ENCODE results near the gene NAT8L.

Gene NAT8L

DNA sequence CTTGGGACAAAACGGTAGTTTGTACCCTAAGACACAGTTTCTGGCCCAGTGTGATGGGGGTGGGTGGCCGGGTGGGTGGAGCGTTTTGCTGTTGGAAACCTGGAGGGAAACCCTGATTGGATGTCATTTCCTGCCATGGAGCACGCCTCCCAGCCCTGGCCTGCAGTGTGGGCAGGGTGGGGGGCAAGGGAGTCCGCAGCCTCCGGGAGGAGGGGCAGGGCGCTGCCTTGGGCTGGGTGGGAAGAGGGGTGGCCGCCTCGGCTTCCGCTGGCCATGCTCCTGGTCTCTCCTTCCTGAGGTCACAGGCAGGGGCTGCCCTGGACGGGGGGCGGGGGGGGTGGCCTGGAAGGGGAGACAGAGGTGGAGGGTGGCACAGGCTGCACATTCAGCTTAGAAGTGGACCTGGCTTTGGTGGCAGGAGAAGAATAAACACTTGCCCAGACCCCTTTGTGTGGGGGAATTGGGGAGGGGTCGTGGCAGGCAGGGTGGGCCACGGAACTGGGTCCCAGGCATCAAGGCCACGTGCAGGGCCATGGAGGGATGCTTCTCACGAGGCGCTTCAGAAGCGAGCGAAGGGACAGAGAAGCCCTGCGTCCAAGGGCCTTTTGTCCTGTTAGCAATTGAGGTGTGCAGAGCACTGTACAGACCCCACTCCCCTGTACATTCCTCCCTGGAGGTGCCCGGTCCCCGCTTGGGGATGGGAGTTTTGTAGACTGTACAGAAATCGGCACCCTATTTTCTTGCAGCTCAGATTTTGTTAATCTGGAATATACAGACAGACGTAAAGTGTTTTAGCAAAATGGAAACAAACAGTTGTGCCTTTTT lies 6.2 kb downstream of the NAT8L start:
- DNase-seq: no peak

DNA sequence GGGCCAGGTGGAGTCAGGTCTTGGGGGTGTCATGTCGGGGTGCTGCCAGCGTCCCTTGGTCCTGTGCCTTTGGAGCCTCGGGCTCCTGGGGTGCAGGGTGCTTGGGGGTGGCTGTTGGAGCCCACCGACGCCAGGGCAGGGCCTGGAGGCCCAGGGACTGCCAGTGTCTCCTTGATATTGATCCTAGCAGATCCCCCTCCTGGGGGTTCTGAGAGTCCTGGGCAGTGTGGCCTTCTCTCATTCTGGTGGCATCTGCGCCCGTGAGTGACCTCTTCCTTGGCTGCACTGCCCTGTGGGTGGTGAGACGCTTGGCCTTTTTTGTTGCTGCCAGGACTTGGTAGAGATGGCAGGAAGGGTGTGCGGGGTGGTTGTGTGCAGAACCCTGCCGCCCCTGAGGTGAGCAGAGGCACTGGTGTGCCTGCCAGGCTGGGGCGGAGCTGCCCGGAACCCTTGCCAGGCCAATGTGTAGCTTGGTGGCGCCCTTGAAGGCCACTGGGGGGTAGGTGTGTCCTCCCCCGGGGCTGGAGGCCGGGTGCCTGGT lies 7.0 kb downstream of the NAT8L start:
- DNase-seq: no peak

DNA sequence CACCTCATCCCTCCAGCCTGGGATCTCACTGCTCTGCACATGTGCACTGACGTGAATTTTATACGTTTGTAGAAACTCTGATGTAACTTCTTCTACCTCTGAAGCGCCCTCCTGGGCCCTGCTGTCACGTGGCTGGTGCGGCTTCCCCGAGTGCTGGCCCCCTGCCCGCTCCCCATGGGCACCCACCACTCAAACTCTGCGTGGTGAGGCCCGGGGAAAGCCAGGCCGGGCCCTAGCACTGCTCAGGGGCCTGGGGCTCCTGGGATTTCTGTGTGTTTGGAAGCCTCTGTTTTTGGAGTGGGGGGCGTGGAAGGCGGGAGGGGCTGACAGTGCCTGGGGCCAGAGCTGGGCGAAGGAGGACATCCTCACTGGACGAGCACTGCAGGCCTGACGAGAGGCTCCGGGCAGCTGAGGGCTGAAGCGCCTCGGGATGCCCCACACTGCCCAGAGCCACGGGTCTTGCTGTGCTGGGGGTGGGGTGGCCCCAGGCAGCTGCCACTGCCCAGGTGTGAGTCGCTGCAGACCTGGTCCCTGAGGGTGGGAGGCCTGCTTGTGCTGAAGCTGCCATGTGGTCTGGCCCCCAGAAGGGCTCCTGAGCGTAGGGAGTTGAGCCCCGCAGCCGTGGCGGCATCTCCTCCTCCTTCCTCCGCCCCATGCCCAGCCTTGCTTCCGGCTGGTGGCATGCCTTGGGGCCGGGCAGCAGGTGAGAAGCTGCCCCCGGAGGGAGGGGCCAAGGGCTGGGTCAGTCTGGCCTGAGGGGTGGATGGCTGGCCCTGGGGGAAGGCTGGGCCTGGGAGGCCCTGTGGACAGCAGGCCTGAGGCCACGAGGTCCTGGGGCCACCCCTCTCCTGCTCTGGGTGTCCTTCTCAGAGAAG lies 7.7 kb downstream of the NAT8L start:
- no peak for DNase-seq

DNA sequence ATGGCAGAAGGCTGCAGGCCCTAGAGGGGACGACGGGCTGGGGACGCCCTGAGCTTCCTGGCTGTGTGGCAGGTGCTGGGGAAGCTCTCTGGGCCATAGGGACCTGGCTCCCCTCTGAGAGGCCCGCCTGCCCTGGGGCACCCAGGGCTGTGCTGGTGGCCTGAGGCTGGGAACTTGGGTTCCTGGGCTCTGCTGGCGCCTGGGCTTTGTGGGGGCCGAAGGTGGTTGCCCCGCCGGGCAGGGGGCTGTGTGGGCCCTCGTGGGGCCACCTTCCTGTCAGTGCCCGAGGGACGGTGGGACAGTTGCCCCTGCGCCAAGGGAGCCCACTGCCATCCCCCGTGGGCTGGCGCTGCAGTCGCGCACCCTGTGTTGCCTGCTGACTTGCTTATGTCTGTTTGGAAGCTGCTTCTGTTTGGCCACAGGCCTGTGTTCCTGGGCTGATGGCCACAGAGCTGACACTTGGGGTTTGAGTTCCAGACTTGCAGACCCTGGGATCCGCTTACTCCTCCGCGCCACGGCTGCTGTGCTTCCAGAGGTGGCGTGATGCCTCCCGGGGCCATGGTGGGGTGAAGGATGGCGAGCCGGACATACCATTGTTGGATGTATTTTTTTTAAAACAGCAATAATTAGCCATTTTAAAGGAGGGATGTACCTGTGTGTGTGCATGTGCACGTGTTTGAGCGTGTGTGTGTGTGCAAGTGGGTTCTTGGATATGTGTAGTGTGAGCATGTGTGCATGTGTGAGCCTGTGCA lies 8.5 kb downstream of the NAT8L start:
- no peak for DNase-seq

DNA sequence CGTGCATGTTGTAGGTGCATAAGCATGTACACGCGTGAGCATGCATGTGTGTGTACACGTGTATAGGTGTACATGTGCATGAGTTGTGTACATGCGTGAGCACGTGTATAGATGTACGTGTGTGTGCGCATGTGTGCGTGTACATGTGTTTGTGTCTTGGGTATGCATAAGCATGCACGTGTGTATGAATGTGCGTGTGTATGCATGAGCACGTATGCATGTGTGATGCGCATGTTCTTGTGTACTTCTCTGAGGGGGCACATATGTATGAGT lies 9.0 kb downstream of the NAT8L start:
- DNase-seq: no peak

DNA sequence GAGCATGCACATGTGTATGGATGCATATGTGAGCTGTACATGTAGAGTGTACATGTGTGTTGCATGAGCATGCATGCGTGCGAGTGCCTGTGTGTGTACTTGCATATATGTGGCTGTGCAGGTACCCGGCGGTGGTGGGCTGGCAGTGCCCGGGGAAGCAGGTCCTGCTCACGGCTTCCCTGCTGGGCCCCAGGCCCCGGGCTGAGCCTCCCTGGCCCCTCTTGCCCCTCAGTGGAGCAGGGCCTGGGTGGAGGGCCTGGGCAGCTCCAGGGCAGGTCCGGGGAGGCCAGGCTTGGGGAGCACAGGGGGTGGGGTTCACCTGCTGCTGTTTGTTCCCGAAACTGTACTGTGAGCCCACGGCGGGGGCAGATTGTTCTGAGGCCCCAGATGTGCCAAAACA lies 9.4 kb downstream of the NAT8L start:
- DNase-seq: no peak

DNA sequence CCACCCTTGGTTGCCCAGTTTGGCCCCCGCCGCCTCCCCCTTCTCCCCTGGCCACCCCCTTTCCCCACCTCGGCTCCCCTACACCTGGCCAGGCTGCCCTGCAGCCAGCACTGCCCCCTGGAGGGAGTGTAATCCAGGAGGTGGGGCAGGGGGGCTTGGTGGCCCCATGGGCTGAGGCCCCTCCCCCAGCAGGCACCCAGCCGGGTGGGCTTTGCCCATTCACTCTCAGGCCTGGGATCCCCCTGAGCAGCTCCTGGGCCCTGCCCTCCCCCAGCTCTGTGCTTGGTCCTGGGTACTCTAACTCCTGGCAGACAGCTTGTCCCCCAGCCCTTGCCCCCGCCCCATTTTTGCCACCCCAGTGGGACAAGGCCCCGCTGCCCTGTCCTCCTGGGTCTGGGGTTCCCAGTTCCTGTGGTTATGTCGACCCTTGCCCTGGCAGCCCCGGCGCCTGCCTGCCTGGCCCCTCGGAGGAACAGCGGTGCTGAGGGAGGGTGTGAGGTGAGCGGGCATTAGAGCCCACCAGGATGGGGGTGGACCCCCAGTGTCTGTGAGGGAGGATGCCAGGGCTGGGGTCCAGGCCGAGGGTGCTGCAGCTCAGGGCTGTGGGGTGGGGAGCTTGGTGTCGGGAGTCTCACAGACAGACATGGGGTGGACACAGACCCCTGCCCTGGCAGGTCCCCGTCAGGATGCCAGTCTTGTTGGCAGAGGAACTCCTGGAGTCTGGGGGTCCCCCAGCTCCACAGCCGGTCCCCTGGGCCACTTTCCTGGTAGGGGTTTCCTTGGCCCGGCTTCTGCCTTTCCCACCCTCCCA lies 10.2 kb downstream of the NAT8L start:
- DNase-seq: no peak

DNA sequence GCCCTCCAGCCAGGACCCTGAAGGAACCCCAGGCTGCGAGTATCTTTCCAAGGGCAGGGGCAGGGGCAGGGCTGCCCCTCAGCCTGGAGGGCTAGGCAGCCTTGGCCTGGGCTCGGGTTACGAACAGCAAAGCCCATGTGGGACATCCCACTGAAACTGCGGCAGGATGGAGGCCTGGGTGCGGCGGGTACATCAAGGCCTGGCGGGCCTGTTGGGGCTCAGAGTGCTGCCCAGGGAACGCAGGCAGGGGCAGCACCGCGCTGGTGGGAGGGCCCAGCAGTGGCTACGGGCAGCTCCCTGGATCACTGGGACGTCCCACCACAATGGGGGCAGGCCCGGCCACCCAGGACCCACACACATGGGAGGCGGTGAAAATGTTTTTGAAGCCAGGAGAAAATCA lies 10.9 kb downstream of the NAT8L start:
- no peak for DNase-seq

DNA sequence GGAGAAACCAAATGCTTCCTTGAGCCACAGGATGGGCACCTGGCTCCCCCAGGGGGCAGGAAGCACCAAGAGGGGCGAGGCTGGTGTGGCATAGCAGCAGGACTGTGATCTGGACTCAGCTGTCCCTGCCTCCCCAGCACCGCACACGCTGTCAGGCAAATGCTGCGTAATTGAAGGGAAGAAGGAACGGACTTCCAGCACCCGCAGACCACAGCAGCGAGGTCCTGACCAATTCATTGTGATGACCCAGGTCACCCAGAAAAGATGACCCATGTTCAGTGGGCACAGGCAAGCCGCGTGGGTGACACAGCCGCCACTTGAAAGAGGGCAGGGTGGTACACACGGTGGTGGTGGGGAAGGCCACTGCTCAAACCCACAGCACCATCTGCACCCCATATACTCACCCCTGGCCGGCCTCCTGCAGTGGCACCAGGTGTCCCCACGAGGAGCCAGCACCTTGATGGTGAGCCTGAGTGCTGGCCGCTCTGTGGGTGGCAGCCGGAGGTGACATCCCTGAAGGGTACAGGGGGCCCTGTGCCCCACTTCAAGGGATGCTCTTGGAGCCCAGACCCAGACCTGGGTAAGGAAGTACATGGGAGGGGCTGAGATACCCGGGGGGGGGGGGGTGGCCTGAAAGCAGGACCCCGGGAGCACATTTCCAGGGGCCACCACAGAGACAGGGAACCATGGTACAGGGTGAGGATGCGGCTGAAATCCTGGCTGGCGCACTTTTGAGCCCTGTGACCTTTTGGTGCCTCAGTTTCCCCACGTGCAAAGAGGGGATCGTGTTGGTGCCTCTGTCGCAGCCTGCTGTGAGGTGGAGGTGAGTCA lies 11.5 kb downstream of the NAT8L start:
- DNase-seq: no peak

DNA sequence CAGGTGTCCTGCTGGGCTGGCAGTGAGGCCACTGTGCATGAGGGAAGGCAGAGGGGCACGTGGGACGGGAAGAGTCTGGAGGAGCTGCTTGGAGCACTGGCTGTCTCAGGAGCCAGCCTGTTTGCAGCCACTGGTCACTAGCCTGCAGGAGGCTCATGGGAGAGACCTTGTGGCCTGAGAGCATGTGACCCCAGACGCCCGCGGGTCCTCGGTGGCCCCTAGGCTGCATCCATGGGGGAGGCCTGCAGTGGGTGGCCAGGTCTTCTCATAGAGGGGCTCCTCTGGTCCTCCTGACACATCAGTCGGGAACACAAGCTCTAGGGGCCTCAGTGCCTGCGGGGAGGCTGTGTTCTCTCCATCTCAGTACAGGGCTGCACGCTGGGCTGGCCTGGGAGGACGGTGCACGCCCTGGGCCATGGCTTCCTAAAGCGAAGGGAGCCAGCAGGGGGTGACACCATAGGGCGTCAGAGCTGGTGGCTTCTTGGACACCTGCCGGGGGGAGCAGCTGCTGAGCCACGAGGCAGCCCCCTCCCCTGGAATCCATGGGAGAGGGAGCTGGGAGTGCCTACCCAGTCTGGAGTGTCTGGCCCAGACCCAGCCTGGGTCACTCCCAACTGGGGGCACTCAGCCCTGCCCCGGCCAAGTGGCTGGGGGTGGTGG lies 12.3 kb downstream of the NAT8L start:
- DNase-seq: no peak

DNA sequence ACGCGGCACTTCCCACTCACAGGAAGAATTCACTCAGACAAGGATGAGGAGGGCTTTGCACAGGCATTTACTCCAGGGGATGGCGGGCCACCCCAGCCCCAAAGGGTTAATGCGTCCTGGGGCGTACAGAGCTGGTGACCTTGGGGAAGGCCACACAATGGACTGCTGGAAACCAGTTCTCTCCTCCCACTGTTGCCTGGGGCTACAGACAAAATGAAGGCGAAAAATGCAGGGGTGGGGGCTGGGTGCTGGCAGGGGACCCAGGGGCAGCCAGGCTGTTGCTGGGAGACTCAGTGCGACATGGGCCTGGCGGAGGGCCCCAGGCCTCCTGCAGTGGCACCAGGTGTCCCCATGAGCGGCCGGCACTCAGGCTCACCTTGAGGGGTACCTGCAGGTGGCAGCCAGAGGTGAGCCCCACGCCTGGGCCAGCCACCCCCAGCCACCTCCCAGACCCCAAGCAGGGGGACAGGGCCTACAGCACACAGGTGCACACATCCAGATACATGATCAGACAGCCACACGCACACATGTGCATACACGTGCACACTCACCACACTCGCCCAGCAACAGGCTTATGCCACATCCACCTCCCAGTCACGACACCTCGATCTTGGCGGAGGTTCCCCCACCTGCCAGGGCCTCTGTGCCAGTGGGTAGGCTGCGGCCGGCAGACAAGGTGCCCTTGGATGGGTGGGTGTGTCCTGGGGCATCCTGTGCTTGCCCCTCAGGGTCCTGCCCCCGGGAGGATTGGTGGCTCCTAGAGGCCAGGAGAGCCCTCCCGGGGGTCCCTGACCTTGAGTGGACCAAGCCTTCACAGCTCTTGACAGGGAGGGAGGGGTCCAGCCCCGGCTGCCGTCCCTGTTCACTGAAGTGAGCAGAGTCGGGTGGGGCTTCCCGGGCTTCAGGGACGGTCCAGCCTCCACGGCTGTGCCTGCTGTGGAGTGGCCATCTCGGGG lies 13.1 kb downstream of the NAT8L start:
- DNase-seq: no peak

DNA sequence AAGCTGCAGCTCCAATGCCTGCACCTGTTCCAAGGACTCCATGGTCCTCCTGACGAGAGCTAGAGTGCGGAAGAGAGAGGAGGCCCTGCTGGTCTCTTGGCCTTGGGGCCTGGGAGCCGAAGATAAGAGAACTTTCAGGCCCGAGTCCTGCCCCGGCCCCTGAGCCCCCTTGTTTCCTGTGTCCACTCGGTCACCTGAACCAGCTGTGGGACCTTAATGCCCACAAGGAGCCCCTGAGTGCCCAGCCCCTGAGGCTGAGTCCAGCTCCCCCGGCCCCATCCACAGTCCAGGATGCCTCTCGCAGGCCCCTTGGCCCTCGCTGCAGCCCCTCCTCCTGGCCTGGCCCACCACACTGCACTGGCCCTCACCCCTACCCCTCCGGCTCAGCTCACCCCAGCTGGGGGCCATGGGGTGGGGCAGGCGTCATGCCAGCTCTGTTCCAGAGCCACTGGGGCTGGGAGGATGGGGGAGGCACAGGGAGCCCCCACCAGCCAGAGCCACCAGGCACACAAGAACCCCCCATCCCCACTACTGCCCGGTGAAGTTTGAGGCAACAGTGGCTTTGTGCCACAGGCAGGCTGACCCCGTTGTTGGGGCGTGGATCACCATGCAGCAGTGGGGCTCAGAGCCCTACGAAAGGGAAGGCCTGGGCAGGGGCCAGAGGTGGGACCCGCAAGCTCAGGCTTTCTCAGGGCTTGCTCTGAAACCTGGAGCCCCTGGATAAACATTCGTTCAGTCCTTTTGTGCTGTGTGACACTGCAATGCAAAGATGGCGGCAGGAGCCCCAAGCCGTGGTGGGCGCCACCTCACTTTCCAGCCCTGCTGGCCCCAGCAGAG lies 14.1 kb downstream of the NAT8L start:
- no peak for DNase-seq

DNA sequence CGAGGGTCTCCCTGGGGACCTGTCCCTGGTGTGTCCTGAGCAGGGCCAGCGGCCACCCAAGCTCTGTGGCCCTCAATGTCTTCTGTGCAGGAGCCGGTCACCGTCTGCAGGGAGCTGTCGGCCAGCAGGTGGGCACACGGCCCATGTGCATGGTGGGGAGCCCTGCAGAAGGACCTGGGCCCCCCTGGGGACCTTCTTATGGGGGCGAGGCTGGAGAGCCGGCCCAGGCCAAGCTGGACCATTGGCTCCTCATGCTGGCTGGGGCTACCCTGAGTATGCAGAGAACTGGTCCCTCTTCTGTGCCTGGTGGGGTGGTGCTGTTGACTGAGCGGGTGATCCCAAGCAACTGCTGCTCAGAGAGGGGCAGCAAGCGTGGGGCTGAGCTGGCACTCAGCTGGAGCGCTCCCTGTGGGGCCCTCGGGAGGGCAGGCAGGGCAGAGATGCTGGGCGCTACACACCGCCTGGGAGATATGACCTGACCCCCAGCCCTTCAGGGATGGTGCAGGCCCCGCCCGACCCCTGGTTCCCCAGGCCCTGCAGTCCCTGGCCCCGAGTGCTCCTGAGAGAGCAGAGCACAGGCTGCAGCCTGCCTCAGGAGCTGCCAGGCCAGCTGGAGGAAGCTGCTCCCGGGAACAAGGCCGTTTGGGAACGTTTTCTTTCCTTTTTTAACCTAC lies 14.8 kb downstream of the NAT8L start:
- no peak for DNase-seq

DNA sequence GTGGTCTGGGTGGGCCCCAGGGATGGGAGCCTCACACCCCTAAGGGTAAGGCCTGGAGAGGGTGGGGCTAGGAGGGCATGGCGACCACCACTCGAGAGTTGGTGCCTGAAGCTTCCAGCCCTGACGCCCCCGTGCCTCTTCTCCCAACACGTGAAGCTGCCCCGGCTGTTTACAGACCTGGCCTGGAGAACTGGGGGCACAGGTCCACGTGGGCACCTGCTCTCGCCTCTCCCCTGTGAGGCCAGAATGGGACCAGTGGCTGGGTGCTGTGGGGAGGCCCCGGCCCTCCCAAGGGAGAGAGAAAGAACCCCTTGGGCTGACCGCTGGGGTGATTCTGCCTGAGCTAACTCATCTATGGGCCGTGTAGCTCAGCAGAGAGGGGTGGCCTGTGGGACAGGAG lies 15.5 kb downstream of the NAT8L start:
- DNase-seq: no peak

DNA sequence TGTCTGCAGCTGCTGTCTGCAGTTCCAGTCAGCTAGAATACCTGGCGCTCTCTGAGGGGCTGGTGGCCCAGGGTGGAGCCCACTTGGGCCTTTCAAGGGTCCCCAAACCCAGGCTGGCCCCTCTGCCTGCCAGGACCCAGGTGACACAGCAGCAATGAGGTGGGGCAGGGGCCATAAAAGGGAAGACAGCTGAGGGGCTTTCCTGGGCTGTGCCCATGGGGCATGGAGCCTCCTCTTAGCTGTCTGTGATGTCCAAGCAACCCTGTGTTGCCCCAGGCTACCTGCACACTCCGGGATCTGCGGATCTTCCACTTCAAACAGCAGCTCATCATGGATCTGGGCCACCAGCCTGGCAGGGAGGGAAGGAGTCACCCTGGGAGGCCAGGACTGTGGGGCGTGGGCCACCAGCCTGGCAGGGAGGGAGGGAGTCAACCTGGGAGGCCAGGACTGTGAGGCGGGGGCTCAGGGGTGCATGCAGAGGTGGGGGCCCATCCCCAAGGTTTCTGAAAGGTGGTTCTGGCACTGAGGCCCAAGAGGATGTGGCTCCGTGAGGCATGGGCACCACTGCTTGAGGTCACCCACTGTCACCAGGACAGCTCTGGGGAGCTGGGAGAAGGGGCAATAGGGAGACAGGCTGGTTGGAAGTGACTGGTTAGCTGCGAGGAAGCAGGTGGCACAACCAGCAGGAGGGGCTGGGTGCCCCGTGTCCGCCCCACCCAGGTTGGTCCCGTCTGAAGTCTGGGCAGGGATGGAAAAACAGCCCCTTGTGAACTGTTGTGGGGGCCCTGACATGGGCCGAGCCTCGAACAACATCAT lies 16.3 kb downstream of the NAT8L start:
- no peak for DNase-seq

DNA sequence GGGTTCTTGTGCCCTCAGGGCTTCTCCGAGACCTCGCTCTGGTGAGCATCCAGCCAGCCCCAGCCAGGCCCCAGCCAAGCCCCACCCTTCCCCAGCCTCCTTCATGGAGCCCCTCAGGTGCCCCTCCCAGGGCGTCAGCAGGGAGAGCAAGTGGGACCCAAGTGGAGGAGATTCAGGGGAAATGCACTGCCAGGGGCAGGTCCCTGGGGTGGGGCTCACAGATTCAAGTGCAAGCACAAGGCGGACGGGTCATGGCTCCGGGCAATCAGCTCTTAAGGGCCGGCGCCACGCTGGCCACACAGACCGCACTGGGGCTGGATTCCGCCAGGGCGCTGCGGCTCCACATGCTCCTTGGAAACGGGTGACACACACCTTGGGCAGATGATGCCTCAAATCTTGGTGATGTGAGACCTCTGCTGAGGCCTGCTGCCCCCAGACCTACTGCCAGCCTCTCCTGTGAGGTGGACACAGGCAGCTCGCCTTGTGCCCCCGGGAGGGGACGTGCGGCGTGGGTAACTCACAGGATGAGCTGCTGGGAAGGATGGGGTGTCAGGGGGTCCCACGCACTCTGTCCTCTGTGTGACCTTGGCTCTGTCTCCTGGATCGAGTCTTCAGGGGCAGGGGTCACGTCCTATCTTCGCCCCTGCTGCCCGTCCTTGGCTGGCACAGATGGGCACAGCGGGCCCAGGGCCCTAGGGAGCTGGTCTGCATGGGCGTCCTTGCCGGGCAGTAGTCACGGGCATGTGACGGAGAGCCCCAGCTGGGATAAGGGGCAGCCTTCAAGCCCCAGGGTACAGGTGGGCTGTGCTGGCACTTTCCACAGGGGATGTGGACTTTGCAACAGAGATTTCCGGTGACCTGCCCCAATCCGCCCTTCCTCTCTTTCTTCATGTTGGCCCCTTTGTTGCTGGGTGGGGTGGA lies 17.1 kb downstream of the NAT8L start:
- no peak for DNase-seq
